HEK293T (cell line): Measurements from ENCODE around the gene HOXC11.

ENCODE experiments used
- BHLHE40 ChIP-seq: fragments of 450-650 bp; IDR thresholded peaks from 2 replicates; pipeline ENCODE4 v1.6.1; 2016; ENCODE audit warnings: mild to moderate bottlenecking, moderate library complexity, borderline replicate concordance
- FOXA1 ChIP-seq: fragments of 450-650 bp; IDR thresholded peaks from 2 replicates; pipeline ENCODE4 v1.6.1; 2016; ENCODE audit warnings: mild to moderate bottlenecking
- FOXM1 ChIP-seq: fragments of 450-650 bp; IDR thresholded peaks from 2 replicates; pipeline ENCODE4 v1.6.1; 2017; ENCODE audit warnings: mild to moderate bottlenecking, borderline replicate concordance
- L3MBTL2 ChIP-seq: fragments of 450-650 bp; conservative IDR thresholded peaks from 2 replicates; pipeline ENCODE4 v1.6.1; 2016; ENCODE audit warnings: mild to moderate bottlenecking
- SP1 ChIP-seq: fragments of 450-650 bp; IDR thresholded peaks from 2 replicates; pipeline ENCODE4 v1.6.1; 2017
- SUZ12 ChIP-seq: fragments of 450-650 bp; IDR thresholded peaks from 2 replicates; pipeline ENCODE4 v1.6.1; 2016; ENCODE audit warnings: mild to moderate bottlenecking
- TF ChIP-seq, protein P1 (sequence below): fragments of 450-650 bp; IDR thresholded peaks from 2 replicates; pipeline ENCODE4 v1.6.1; 2016

DNA sequence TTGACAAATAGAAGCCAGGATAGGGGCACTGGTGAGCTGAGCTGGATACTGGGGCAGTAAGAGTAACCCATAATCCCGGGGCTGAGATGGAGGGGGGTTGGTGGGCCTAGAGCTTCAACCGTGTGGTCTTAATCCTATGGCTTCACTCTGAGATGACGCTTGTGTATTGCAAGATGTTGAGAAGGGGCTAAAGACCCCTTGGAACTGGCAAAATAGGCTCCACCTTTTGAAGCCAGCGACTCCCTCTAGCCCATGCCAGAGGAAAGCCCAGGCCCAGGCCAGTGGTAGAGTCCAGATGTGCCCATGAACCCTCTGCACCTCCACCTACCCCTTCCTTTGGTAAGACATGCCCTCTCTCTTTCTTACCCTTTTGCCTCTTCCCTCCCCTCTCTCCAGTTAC lies 13.6 kb upstream of the HOXC11 start:
- no peak for TF ChIP-seq FOXM1
- TF ChIP-seq, protein P1, sequence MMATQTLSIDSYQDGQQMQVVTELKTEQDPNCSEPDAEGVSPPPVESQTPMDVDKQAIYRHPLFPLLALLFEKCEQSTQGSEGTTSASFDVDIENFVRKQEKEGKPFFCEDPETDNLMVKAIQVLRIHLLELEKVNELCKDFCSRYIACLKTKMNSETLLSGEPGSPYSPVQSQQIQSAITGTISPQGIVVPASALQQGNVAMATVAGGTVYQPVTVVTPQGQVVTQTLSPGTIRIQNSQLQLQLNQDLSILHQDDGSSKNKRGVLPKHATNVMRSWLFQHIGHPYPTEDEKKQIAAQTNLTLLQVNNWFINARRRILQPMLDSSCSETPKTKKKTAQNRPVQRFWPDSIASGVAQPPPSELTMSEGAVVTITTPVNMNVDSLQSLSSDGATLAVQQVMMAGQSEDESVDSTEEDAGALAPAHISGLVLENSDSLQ: no peak
- no peak for TF ChIP-seq L3MBTL2
- TF ChIP-seq BHLHE40: no peak
- TF ChIP-seq SUZ12: no peak
- TF ChIP-seq FOXA1: no peak
- TF ChIP-seq SP1: no peak
